Keratinocyte (primary cell): ENCODE measurements around the gene VCL. TPM values are rescaled to one million over a fixed set of nuclear protein-coding genes. Genes with fewer than 3 reads are reported as not detected.

ENCODE experiments used
- DNase-seq: peaks from one replicate; pipeline ENCODE4 v3.0.0-alpha.2; 2011; ENCODE audit warnings: low read depth, missing footprints, low spot score
- FAIRE-seq: peaks from 2 replicates; lab custom pipeline; 2011; peaks lifted over from hg19 to GRCh38; lab: Jason Lieb, UNC
- H2AFZ ChIP-seq: 2 replicates; pipeline ENCODE4 v1.6.0; 2012; ENCODE audit warnings: low read length, control low read depth, inconsistent platforms; ENCODE audit not compliant: control insufficient read depth
- H3K27ac ChIP-seq: 2 replicates; pipeline ENCODE4 v1.5.1; 2011; ENCODE audit warnings: low read length; ENCODE audit not compliant: control insufficient read depth, insufficient read depth
- H3K27me3 ChIP-seq: 3 replicates; pipeline ENCODE4 v1.6.0; 2011; ENCODE audit warnings: low read length; ENCODE audit not compliant: control insufficient read depth, insufficient read depth; ENCODE audit errors: extremely low read depth
- H3K36me3 ChIP-seq, 2 experiments: 2 replicates in 1 of 2; 3 replicates in 1 of 2; pipeline ENCODE4 v1.5.1; 2011; ENCODE audit warnings: low read length in 2 of 2, mild to moderate bottlenecking in 1 of 2; ENCODE audit not compliant: control insufficient read depth in 2 of 2, insufficient read depth in 2 of 2; ENCODE audit errors: extremely low read depth in 1 of 2
- H3K4me1 ChIP-seq: 3 replicates; pipeline ENCODE4 v1.5.1; 2011; ENCODE audit warnings: low read length; ENCODE audit not compliant: control insufficient read depth, insufficient read depth; ENCODE audit errors: extremely low read depth
- H3K4me2 ChIP-seq: 3 replicates; pipeline ENCODE4 v1.6.0; 2011; ENCODE audit warnings: low read depth, low read length; ENCODE audit not compliant: control insufficient read depth, insufficient read depth; ENCODE audit errors: extremely low read depth
- H3K4me3 ChIP-seq, 3 experiments: fragments of 200-600 bp in 1 of 3; sonication (generic) in 1 of 3; 2 replicates in 2 of 3; 3 replicates in 1 of 3; pipeline ENCODE4 v1.5.1; 2011 to 2016; ENCODE audit warnings: low read length in 3 of 3, mild to moderate bottlenecking in 3 of 3, control low read depth in 2 of 3, inconsistent platforms in 1 of 3, low read depth in 1 of 3, mixed read lengths in 1 of 3, mixed run types in 1 of 3, moderate library complexity in 1 of 3; ENCODE audit not compliant: control insufficient read depth in 2 of 3, insufficient read depth in 2 of 3; ENCODE audit errors: extremely low read depth in 1 of 3
- H3K79me2 ChIP-seq: 2 replicates; pipeline ENCODE4 v1.6.0; 2012; ENCODE audit warnings: low read length; ENCODE audit not compliant: control insufficient read depth, insufficient read depth
- H3K9ac ChIP-seq: 3 replicates; pipeline ENCODE4 v1.6.0; 2011; ENCODE audit warnings: low read length; ENCODE audit not compliant: control insufficient read depth, insufficient read depth; ENCODE audit errors: extremely low read depth
- H3K9me1 ChIP-seq: 3 replicates; pipeline ENCODE4 v1.6.0; 2011; ENCODE audit warnings: low read length; ENCODE audit not compliant: control insufficient read depth, insufficient read depth; ENCODE audit errors: extremely low read depth
- H3K9me3 ChIP-seq: 2 replicates; pipeline ENCODE4 v1.5.1; 2012; ENCODE audit warnings: low read depth, low read length; ENCODE audit not compliant: control insufficient read depth
- H4K20me1 ChIP-seq: 3 replicates; pipeline ENCODE4 v1.6.0; 2011; ENCODE audit warnings: low read length; ENCODE audit not compliant: control insufficient read depth, insufficient read depth; ENCODE audit errors: extremely low read depth
- EZH2 ChIP-seq: IDR thresholded peaks from one replicate; pipeline ENCODE4 v1.6.1; 2012; ENCODE audit warnings: inconsistent platforms, mild to moderate bottlenecking, low read length, moderate library complexity
- dilution Hi-C: fragments of 300-500 bp; cut with MboI; formaldehyde crosslinking; loops from one replicate; pipeline ENCODE4 v1.7.0; 2020; ENCODE audit warnings: low sequenced_read_pairs; ENCODE audit not compliant: extremely low pct_ligation_motif_present
- polyA plus RNA-seq, 5 experiments: library from polyadenylated mRNA; depleted of rRNA in 3 of 5; stranded (reverse) in 3 of 5; stranded (forward) in 1 of 5; unstranded in 1 of 5; fragments of >200 nt; gene quantifications; 1 replicate in 1 of 5; 2 replicates in 3 of 5; 3 replicates in 1 of 5; pipeline versions ENCODE4 v1.2.1 to v1.2.3, GENCODE V29; 2011 to 2012; ENCODE audit warnings: missing spikeins in 2 of 5, low read depth in 1 of 5, low replicate concordance in 1 of 5
- TF ChIP-seq, protein P1 (sequence below), 3 experiments: IDR thresholded peaks in 1 of 3; conservative IDR thresholded peaks in 1 of 3; optimal IDR thresholded peaks in 1 of 3; 2 replicates in 2 of 3; 3 replicates in 1 of 3; pipeline versions ENCODE3 to v1.5.1; 2011; ENCODE audit warnings: low read length in 3 of 3, mild to moderate bottlenecking in 3 of 3, moderate library complexity in 2 of 3, control low read depth in 1 of 3, inconsistent platforms in 1 of 3; ENCODE audit not compliant: insufficient read depth in 2 of 3; ENCODE audit errors: extremely low read depth in 1 of 3

The VCL gene
- polyA plus RNA-seq, 1 donor (not counting 4 experiments of a cell fraction or from before 2014, with no cell fraction given), result 102 TPM

DNA sequence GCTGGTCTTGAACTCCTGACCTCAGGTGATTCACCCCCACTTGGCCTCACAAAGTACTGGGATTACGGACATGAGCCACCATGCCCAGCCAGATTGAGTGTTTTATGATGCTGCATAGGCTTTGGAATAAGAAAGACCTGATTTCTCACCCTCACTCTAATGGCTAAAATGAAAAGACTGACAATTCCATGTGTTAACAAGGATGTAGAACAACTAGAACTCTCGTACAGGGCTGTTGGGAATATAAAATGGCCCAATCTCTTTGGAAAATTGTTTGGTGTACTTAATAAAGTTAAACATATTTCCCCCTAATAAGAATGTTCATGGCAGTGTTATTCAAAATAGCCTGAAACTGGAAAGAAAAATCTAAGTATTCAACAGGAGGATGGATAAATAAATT, 43.2 kb upstream of the VCL start:
- no peaks in the 10 kb centered on the region for H4K20me1 ChIP-seq
- H3K27ac ChIP-seq, result no peak overlapping the region
- dilution Hi-C loops, result no loop called here
- no peak overlapping the region for H3K9ac ChIP-seq
- no peaks in the 10 kb centered on the region for H3K9me3 ChIP-seq
- H3K9me1 ChIP-seq, result peaks cover 2% of the 10 kb centered on the region
- H3K27me3 ChIP-seq, result no peaks in the 10 kb centered on the region
- no peak for TF ChIP-seq EZH2
- TF ChIP-seq, protein P1, sequence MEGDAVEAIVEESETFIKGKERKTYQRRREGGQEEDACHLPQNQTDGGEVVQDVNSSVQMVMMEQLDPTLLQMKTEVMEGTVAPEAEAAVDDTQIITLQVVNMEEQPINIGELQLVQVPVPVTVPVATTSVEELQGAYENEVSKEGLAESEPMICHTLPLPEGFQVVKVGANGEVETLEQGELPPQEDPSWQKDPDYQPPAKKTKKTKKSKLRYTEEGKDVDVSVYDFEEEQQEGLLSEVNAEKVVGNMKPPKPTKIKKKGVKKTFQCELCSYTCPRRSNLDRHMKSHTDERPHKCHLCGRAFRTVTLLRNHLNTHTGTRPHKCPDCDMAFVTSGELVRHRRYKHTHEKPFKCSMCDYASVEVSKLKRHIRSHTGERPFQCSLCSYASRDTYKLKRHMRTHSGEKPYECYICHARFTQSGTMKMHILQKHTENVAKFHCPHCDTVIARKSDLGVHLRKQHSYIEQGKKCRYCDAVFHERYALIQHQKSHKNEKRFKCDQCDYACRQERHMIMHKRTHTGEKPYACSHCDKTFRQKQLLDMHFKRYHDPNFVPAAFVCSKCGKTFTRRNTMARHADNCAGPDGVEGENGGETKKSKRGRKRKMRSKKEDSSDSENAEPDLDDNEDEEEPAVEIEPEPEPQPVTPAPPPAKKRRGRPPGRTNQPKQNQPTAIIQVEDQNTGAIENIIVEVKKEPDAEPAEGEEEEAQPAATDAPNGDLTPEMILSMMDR (optimal IDR thresholded peaks at IDR 0.05 in 1 of 3, IDR thresholded peaks at IDR 0.05 in 1 of 3, conservative IDR thresholded peaks at IDR 0.05 in 1 of 3; ENCODE audit: extremely low read depth in 1 of 3, insufficient read depth in 2 of 3, low read length in 3 of 3), result no peak
- H3K79me2 ChIP-seq, result no peaks in the 10 kb centered on the region
- H3K4me2 ChIP-seq, result no peak overlapping the region
- H3K36me3 ChIP-seq, result no peaks in the 10 kb centered on the region
- no peak for DNase-seq
- H2AFZ ChIP-seq, result no peak overlapping the region
- H3K4me1 ChIP-seq, result peaks cover 7% of the 10 kb centered on the region
- no peak overlapping the region for H3K4me3 ChIP-seq
- FAIRE-seq, result no peak

DNA sequence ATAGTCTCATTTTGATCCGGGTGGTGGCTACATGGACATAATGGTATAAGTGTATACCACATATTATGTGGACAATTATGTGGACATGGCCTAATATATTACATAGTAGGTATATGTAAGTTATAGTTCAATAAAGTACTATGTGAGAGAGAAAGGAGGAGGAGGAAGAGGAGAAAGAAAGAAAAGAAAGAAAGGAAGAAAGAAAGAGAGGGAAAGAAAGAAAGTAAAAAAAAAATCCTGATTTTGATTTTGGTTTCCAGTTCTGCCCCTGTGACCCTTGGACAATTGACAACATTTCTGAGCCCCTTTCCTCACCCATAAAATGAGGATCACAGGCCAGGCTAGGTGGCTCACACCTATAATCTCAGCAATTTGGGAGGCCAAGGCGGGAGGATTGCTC, 42.2 kb upstream of the VCL start:
- Histone ChIP-seq H3K36me3 (no peaks in the 10 kb centered on the region), H3K27me3 (no peaks in the 10 kb centered on the region), H3K4me3 (no peak overlapping the region), H3K27ac (no peak overlapping the region), H3K4me2 (no peak overlapping the region), H3K9me1 (peaks cover 2% of the 10 kb centered on the region), H3K4me1 (peaks cover 7% of the 10 kb centered on the region), H2AFZ (no peak overlapping the region), H3K9me3 (no peaks in the 10 kb centered on the region), H4K20me1 (no peaks in the 10 kb centered on the region), H3K79me2 (no peaks in the 10 kb centered on the region), H3K9ac (no peak overlapping the region)
- FAIRE-seq (no peak), DNase-seq (no peak)
- TF ChIP-seq, protein P1 (optimal IDR thresholded peaks at IDR 0.05 in 1 of 3, IDR thresholded peaks at IDR 0.05 in 1 of 3, conservative IDR thresholded peaks at IDR 0.05 in 1 of 3; ENCODE audit: extremely low read depth in 1 of 3, insufficient read depth in 2 of 3, low read length in 3 of 3), result no peak
- no peak for TF ChIP-seq EZH2
- dilution Hi-C loops, result no loop called here
